MCF 10A (cell line): Measurements from ENCODE around the gene APEX1. TPM values are rescaled to one million over a fixed set of nuclear protein-coding genes. Genes with fewer than 3 reads are reported as not detected.
A peak's percentile ranks its signal among the peaks of the same experiment; 100 is the strongest.

Experiments used
- BruUV-seq: library from RNA; stranded (reverse); fragments of 400-500 nt; replicated peaks from 2 replicates; lab custom pipeline; 2021; lab: Mats Ljungman, UMichigan
- CTCF ChIA-PET: fragments of 300-600 bp; sonication (Branson Sonifier 250); formaldehyde crosslinking; extraction: SDS; loops from one replicate; lab custom pipeline; 2021; ENCODE audit warnings: antibody characterized with exemption, inconsistent platforms; lab: Yijun Ruan, JAX
- POLR2A ChIA-PET: fragments of 300-600, 350-650 bp; sonication (Branson Sonifier 250); formaldehyde crosslinking; extraction: SDS; loops from one replicate; lab custom pipeline; 2020; ENCODE audit warnings: antibody characterized with exemption, inconsistent platforms; lab: Yijun Ruan, JAX
- DNase-seq: peaks from one replicate; pipeline ENCODE4 v3.0.0-alpha.2; 2018; ENCODE audit not compliant: unreplicated experiment
- H3K27ac Mint-ChIP-seq: one replicate; pipeline ENCODE4 v1.8.0; 2022; ENCODE audit warnings: mild to moderate bottlenecking, low read depth, mixed read lengths; ENCODE audit not compliant: unreplicated experiment
- H3K27me3 Mint-ChIP-seq: one replicate; pipeline ENCODE4 v1.8.0; 2022; ENCODE audit warnings: mixed read lengths; ENCODE audit not compliant: insufficient read depth, unreplicated experiment
- H3K36me3 Mint-ChIP-seq: one replicate; pipeline ENCODE4 v1.8.0; 2022; ENCODE audit warnings: mild to moderate bottlenecking, moderate library complexity, mixed read lengths; ENCODE audit not compliant: insufficient read depth, unreplicated experiment
- H3K4me1 Mint-ChIP-seq: one replicate; pipeline ENCODE4 v1.8.0; 2022; ENCODE audit warnings: mixed read lengths; ENCODE audit not compliant: insufficient read depth, unreplicated experiment
- H3K4me3 Mint-ChIP-seq: one replicate; pipeline ENCODE4 v1.8.0; 2022; ENCODE audit warnings: mild to moderate bottlenecking, moderate library complexity, mixed read lengths; ENCODE audit not compliant: unreplicated experiment
- H3K9me3 Mint-ChIP-seq: one replicate; pipeline ENCODE4 v1.8.0; 2022; ENCODE audit warnings: mixed read lengths; ENCODE audit not compliant: unreplicated experiment
- intact Hi-C: fragments of 100-400 bp; cut with micrococcal nuclease; formaldehyde crosslinking; loops from 2 replicates; pipeline ENCODE4 v1.14.1; 2022
- total RNA-seq: library from RNA; stranded (reverse); gene quantifications from 2 replicates; pipeline ENCODE4 v1.2.3, GENCODE V29; 2022
- TF ChIP-seq, protein P1 (sequence below): fragments of 200-600 bp; IDR thresholded peaks from one replicate; pipeline ENCODE4 v1.8.0; 2022; ENCODE audit warnings: antibody characterized with exemption, mild to moderate bottlenecking; ENCODE audit not compliant: unreplicated experiment

The APEX1 gene
- total RNA-seq, 1 experiment from 2014 or later = 168 TPM

DNA sequence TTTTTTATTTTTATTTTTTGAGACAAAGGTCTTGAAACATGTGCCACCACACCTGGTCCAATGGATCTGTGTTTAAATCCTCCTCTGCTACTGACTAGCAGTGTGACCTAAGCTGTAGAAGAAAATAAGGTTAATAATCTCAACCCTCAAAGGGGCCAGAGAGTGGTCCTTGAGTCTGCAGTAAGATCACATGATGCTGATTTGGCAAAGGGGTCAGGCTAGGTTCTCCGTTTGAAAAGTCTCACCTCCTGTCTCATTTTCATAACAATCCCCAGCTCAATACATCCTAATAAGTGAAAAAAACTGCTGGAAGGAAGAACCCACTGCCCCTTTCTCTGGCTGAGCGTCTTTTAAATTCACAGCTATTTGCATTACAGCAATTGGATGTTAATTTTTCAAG, 33.8 kb upstream of the APEX1 start:
- Mint-ChIP-seq H3K27me3 (no peaks in the 10 kb centered on the region), H3K27ac (no peak overlapping the region), H3K4me1 (no peaks in the 10 kb centered on the region), H3K4me3 (no peak overlapping the region), H3K36me3 (no peaks in the 10 kb centered on the region), H3K9me3 (no peaks in the 10 kb centered on the region)
- ChIA-PET POLR2A (interaction anchor here (1.4 to 3.6 kb wide), 2 partner anchors 8 to 34 kb away, joined by 5 to 21 read pairs; partner anchors contain the start of genes APEX1 and TEP1), CTCF (interaction anchor here (0.9 kb wide), 1 partner anchor 33 kb away, joined by 4 read pairs; the partner anchor contains the start of genes APEX1 and OSGEP)
- DNase-seq = no peak
- TF ChIP-seq, protein P1, sequence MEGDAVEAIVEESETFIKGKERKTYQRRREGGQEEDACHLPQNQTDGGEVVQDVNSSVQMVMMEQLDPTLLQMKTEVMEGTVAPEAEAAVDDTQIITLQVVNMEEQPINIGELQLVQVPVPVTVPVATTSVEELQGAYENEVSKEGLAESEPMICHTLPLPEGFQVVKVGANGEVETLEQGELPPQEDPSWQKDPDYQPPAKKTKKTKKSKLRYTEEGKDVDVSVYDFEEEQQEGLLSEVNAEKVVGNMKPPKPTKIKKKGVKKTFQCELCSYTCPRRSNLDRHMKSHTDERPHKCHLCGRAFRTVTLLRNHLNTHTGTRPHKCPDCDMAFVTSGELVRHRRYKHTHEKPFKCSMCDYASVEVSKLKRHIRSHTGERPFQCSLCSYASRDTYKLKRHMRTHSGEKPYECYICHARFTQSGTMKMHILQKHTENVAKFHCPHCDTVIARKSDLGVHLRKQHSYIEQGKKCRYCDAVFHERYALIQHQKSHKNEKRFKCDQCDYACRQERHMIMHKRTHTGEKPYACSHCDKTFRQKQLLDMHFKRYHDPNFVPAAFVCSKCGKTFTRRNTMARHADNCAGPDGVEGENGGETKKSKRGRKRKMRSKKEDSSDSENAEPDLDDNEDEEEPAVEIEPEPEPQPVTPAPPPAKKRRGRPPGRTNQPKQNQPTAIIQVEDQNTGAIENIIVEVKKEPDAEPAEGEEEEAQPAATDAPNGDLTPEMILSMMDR = no peak
- no TSS peak for BruUV-seq
- intact Hi-C loops = no loop called here

DNA sequence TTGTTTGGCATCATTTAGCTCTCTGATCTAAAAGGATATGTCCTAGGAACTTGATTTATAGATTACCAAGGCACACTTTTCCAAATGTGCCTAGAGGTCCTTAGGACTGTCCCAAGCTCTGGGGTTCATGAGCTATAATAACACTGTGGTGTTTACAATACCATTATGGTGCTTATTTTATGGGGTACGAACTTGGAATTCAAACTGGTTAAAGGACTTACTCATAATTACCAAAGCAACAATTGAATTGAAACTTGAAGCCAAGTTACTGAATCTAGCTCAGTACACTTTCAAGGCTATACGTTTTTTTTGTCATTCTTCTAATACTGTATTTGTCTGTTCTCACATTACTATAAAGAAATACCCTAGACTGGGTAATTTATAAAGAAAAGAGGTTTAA, 32.1 kb upstream of the APEX1 start:
- CTCF ChIA-PET = interaction anchor here (0.6 to 0.8 kb wide), 3 partner anchors 33 to 117 kb away, joined by 3 to 5 read pairs (median 4); partner anchors contain the start of gene TTC5

DNA sequence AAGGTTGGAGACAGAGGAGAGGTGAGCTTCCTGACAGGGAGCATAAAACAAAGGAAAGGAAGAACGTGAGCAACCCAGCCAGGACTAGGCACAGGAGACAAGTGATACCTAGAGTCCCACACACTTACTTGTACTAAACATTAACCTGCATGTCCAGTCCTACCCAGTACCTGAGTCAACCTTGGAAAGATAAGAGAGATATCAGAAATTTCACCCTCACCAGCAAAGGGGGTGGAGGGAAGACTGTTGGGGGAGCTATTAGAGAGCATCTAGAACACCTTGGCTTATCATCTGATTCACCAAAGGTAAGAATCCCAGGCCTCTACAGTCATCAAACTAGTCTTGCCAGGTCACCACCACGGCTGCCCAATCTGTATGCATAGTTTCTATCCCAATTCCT, 30.2 kb upstream of the APEX1 start:
- intact Hi-C loops = no loop called here
- H3K36me3 Mint-ChIP-seq = peaks cover 6% of the 10 kb centered on the region
- H3K4me1 Mint-ChIP-seq = no peaks in the 10 kb centered on the region
- POLR2A ChIA-PET = interaction anchor here (0.6 to 3.6 kb wide), 2 partner anchors 11 to 82 kb away, joined by 4 to 21 read pairs; partner anchors contain the start of gene TEP1
- no peak overlapping the region for H3K27ac Mint-ChIP-seq
- BruUV-seq = no TSS peak
- CTCF ChIA-PET = interaction anchor here (0.6 to 1.7 kb wide), 3 partner anchors 9 to 213 kb away, joined by 4 to 12 read pairs (median 5); no protein-coding TSS in a partner anchor
- no peaks in the 10 kb centered on the region for H3K27me3 Mint-ChIP-seq
- TF ChIP-seq, protein P1 = no peak
- H3K9me3 Mint-ChIP-seq = no peaks in the 10 kb centered on the region
- no peak for DNase-seq
- H3K4me3 Mint-ChIP-seq = no peak overlapping the region

More for the DNA sequence above, 32.1 kb upstream of the APEX1 start:
- Mint-ChIP-seq H3K27me3 (no peaks in the 10 kb centered on the region), H3K27ac (no peak overlapping the region), H3K9me3 (no peaks in the 10 kb centered on the region), H3K4me1 (no peaks in the 10 kb centered on the region), H3K36me3 (peaks cover 6% of the 10 kb centered on the region), H3K4me3 (no peak overlapping the region)
- BruUV-seq = no TSS peak
- DNase-seq = no peak
- intact Hi-C loops = no loop called here
- POLR2A ChIA-PET = interaction anchor here (1.3 to 3.6 kb wide), 3 partner anchors 10 to 33 kb away, joined by 3 to 21 read pairs (median 5); partner anchors contain the start of genes APEX1 and TEP1
- TF ChIP-seq, protein P1 = no peak

DNA sequence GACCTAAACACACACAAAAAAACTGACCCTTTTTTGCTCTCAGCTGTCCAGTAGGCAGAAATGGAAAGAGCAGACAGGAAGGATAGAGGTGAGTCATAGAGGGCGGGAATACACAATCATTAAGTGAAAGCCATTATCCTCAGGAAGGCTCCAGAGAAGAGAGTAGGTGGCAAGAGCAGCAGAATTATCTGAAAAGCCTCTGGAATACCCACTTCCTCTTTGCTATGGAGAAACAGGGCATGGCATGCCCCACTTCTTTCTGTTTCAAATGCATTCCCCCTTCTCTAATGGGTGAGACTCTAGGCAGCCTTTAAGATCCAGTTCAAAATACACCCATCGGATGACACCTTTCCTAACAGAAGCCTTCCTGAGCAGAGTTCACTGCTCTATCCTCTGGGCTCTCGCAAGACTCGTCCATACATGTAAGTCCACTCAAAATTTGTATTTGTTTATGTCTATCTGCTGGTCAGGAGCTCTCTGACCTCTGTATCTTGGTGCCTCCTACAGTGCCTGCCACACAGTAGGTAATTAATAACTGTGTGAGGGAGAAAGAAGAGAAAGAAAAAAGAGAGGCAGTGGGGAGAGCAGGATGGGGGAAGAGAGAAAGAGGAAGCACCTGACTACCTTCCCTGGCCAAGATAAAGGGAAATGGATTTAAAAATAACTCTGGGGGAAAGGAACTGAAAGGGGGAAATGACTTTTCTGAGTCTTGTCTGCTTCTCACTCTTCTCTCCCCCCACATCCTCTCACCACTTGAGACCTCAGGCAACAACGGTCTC, 27.6 kb upstream of the APEX1 start:
- no peak overlapping the region for H3K4me3 Mint-ChIP-seq
- no peaks in the 10 kb centered on the region for H3K27me3 Mint-ChIP-seq
- peaks cover 6% of the 10 kb centered on the region for H3K36me3 Mint-ChIP-seq
- intact Hi-C loops = no loop called here
- DNase-seq = peak; percentile 67
- TF ChIP-seq, protein P1 = no peak
- no peak overlapping the region for H3K27ac Mint-ChIP-seq
- no peaks in the 10 kb centered on the region for H3K9me3 Mint-ChIP-seq
- POLR2A ChIA-PET = no interaction called here
- H3K4me1 Mint-ChIP-seq = no peaks in the 10 kb centered on the region
- CTCF ChIA-PET = interaction anchor here (0.6 to 0.7 kb wide), 3 partner anchors 11 to 853 kb away, joined by 3 to 6 read pairs (median 4); partner anchors contain the start of gene RPGRIP1
- BruUV-seq = no TSS peak
